Calu3 (cell line): ENCODE measurements around the gene DNAJC27. TPM values are rescaled to one million over a fixed set of nuclear protein-coding genes. Genes with fewer than 3 reads are reported as not detected.
A peak's percentile ranks its signal among the peaks of the same experiment; 100 is the strongest.

Experiments used
- BruUV-seq: library from RNA; stranded (reverse); fragments of 400-500 nt; replicated peaks from 2 replicates; lab custom pipeline; 2021; lab: Mats Ljungman, UMichigan
- CTCF ChIA-PET: fragments of 300-600 bp; sonication (Branson Sonifier 250); formaldehyde crosslinking; loops from one replicate; lab custom pipeline; 2022; ENCODE audit warnings: antibody characterized with exemption; lab: Charles Lee
- DNase-seq: peaks from one replicate; pipeline ENCODE4 v3.0.0; 2022
- H3K27ac Mint-ChIP-seq: one replicate; pipeline ENCODE4 v1.8.0; 2022; ENCODE audit warnings: mixed read lengths; ENCODE audit not compliant: unreplicated experiment
- H3K27me3 Mint-ChIP-seq: one replicate; pipeline ENCODE4 v1.8.0; 2022; ENCODE audit warnings: mixed read lengths; ENCODE audit not compliant: unreplicated experiment
- H3K36me3 Mint-ChIP-seq: one replicate; pipeline ENCODE4 v1.8.0; 2022; ENCODE audit warnings: mild to moderate bottlenecking, moderate library complexity, mixed read lengths; ENCODE audit not compliant: insufficient read depth, unreplicated experiment
- H3K4me1 Mint-ChIP-seq: one replicate; pipeline ENCODE4 v1.8.0; 2022; ENCODE audit warnings: mild to moderate bottlenecking, low read depth, mixed read lengths; ENCODE audit not compliant: unreplicated experiment
- H3K4me3 Mint-ChIP-seq: one replicate; pipeline ENCODE4 v1.8.0; 2022; ENCODE audit warnings: mild to moderate bottlenecking, low read depth, moderate library complexity, mixed read lengths; ENCODE audit not compliant: unreplicated experiment
- H3K9me3 Mint-ChIP-seq: one replicate; pipeline ENCODE4 v1.8.0; 2022; ENCODE audit warnings: low read depth, mixed read lengths; ENCODE audit not compliant: unreplicated experiment
- intact Hi-C: fragments of 100-400 bp; cut with micrococcal nuclease; formaldehyde crosslinking; loops from one replicate; pipeline ENCODE4 v1.10.0; 2022; ENCODE audit not compliant: unreplicated experiment
- total RNA-seq: library from RNA; stranded (reverse); gene quantifications from 2 replicates; pipeline ENCODE4 v1.2.3, GENCODE V29; 2022
- TF ChIP-seq, protein P1 (sequence below): fragments of 200-600 bp; IDR thresholded peaks from one replicate; pipeline ENCODE4 v1.8.0; 2022; ENCODE audit warnings: antibody characterized with exemption; ENCODE audit not compliant: unreplicated experiment

The DNAJC27 gene
- total RNA-seq, 1 experiment from 2014 or later: 4.6 TPM

DNA sequence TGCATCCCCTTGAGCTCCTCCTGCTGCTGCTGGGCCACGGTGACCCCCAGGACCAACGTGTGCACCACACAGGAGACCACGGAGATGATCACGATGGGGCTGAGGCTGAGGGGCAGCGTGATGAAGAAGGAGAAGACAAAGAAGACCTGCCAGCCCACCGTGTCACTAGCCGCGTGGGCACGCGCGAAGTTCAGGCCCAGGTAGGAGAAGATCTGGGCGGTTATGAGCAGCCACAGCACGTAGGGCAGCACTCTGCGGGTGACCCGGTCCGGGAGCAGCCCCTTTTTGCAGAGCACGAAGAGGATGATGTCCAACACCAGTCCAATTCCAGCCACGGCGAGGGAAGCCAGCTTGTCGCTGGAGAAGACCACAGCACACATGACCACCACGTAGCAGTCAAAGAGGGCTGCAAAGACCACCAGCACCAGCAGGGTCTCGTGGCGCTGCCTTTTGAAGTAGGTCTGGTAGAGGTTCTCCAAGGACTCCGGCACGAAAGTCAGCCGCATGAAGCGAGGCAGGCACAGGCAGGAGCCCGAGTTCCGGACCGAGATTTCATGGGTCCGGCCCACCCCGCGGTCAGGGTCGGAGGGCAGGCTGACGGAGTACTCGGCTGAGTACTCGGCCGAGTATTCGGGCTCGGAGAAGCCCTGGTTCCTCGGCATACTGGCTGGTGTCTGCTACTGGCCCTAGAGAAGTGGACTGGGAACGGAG, 53.3 kb downstream of the DNAJC27 start:
- intact Hi-C loops: no loop called here
- no peaks in the 10 kb centered on the region for H3K9me3 Mint-ChIP-seq
- TSS peak; percentile 31 for BruUV-seq
- no peak overlapping the region for H3K27ac Mint-ChIP-seq
- H3K27me3 Mint-ChIP-seq: no peaks in the 10 kb centered on the region
- TF ChIP-seq, protein P1, sequence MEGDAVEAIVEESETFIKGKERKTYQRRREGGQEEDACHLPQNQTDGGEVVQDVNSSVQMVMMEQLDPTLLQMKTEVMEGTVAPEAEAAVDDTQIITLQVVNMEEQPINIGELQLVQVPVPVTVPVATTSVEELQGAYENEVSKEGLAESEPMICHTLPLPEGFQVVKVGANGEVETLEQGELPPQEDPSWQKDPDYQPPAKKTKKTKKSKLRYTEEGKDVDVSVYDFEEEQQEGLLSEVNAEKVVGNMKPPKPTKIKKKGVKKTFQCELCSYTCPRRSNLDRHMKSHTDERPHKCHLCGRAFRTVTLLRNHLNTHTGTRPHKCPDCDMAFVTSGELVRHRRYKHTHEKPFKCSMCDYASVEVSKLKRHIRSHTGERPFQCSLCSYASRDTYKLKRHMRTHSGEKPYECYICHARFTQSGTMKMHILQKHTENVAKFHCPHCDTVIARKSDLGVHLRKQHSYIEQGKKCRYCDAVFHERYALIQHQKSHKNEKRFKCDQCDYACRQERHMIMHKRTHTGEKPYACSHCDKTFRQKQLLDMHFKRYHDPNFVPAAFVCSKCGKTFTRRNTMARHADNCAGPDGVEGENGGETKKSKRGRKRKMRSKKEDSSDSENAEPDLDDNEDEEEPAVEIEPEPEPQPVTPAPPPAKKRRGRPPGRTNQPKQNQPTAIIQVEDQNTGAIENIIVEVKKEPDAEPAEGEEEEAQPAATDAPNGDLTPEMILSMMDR: no peak
- no peak for DNase-seq
- peaks cover 16% of the 10 kb centered on the region for H3K4me1 Mint-ChIP-seq
- H3K4me3 Mint-ChIP-seq: peak overlapping the region; percentile 74
- H3K36me3 Mint-ChIP-seq: peaks cover 15% of the 10 kb centered on the region
- CTCF ChIA-PET: no interaction called here

DNA sequence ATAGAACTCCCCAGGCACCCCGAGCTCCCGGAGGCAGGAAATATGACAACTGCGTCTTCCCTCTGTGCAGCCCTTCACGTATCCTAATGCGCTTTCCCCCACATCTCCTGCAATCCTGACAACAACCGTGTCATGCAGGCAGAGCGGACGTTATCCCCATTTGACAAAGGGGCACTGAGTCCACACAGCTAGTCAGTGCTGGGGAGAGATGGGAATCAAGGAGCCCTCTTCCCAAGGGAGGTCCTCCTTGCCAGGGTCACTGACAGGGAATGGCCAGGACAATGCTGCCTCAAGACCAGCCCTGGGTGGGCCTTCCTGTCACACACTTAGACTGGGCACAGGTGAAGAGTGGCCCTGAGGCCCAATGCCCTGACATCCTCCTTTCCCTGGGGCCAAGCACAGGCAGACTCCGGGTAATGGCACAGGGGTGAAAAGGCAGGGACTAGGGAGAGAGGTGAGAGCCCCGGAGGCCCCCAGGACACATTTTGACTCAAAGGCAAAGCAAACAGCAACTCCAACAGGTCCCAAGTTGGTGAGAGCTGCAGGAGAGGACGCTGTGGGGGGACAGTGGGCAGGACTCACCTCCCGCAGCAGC, 53.9 kb downstream of the DNAJC27 start:
- H3K36me3 Mint-ChIP-seq: peaks cover 20% of the 10 kb centered on the region
- TF ChIP-seq, protein P1: no peak
- CTCF ChIA-PET: no interaction called here
- BruUV-seq: no TSS peak
- no peak for DNase-seq
- H3K27me3 Mint-ChIP-seq: no peaks in the 10 kb centered on the region
- H3K9me3 Mint-ChIP-seq: no peaks in the 10 kb centered on the region
- no peak overlapping the region for H3K27ac Mint-ChIP-seq
- intact Hi-C loops: no loop called here
- peaks cover 16% of the 10 kb centered on the region for H3K4me1 Mint-ChIP-seq
- H3K4me3 Mint-ChIP-seq: peak overlapping the region; percentile 74

DNA sequence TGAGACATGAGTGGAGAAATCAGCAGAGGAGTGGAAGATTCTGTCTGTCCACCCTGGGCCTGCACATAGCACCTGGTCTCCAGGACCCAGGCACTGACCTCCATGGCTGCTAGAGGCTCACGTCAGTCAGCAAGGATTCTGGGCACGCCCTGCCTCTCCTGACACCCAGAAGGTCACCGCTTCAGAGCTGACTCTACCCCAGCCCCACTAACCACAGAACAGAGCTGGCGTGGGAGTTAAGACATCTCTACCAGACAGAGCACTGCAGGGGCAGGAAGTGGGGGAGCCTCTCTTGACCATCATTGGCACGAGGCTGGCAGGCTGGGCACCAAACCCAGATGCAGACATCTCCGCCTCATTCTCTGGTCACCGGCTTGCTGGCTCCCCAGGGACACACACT, 54.7 kb downstream of the DNAJC27 start:
- no peak overlapping the region for H3K4me3 Mint-ChIP-seq
- H3K27me3 Mint-ChIP-seq: no peaks in the 10 kb centered on the region
- no peak overlapping the region for H3K27ac Mint-ChIP-seq
- CTCF ChIA-PET: no interaction called here
- peaks cover 21% of the 10 kb centered on the region for H3K36me3 Mint-ChIP-seq
- no peak for DNase-seq
- no peaks in the 10 kb centered on the region for H3K9me3 Mint-ChIP-seq
- intact Hi-C loops: no loop called here
- no TSS peak for BruUV-seq
- peaks cover 16% of the 10 kb centered on the region for H3K4me1 Mint-ChIP-seq
- TF ChIP-seq, protein P1: no peak

DNA sequence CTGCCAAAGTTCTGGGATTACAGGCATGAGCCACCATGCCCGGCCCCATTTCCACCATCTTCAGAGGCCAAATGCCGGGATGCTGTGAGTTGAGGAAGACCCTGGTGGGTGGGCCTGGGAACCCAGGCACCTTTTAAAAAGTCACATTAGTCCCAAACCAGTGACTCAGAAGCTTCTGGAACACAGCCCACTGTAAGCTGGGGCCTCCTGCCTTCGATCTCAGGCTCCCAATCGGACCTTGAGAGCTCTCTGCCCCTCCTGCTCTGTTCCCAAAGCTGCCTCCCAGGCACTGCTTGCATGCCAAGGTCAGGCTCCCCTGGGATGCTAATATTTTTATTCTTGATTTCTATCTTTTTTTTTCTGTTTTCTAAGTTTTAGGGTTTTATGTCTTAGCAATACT, 56.0 kb downstream of the DNAJC27 start:
- H3K27me3 Mint-ChIP-seq: no peaks in the 10 kb centered on the region
- no TSS peak for BruUV-seq
- intact Hi-C loops: no loop called here
- TF ChIP-seq, protein P1: no peak
- DNase-seq: no peak
- no peak overlapping the region for H3K4me3 Mint-ChIP-seq
- CTCF ChIA-PET: no interaction called here
- peaks cover 16% of the 10 kb centered on the region for H3K4me1 Mint-ChIP-seq
- H3K9me3 Mint-ChIP-seq: no peaks in the 10 kb centered on the region
- no peak overlapping the region for H3K27ac Mint-ChIP-seq
- peaks cover 21% of the 10 kb centered on the region for H3K36me3 Mint-ChIP-seq
